Left ventricle myocardium inferior (tissue), 1 donor: ENCODE measurements around the gene ARSD. TPM values are rescaled to one million over a fixed set of nuclear protein-coding genes. Genes with fewer than 3 reads are reported as not detected.
"Not testable (repeated sequence)": the region's sequence is repeated elsewhere in the genome, so short reads cannot be mapped to it uniquely, and the experiment has no call there.

Experiments used
- DNase-seq: peaks from one replicate; pipeline ENCODE4 v3.0.0-alpha.2; 2020
- H3K27ac ChIP-seq: fragments of 200-600 bp; replicated peaks from 2 replicates; pipeline ENCODE4 v1.8.0; 2021
- H3K27me3 ChIP-seq: fragments of 200-600 bp; 2 replicates; pipeline ENCODE4 v1.8.0; 2021; ENCODE audit warnings: low read depth
- H3K36me3 ChIP-seq: fragments of 200-600 bp; 2 replicates; pipeline ENCODE4 v1.8.0; 2021
- H3K4me1 ChIP-seq: fragments of 200-600 bp; 2 replicates; pipeline ENCODE4 v1.8.0; 2021
- H3K4me3 ChIP-seq: fragments of 200-600 bp; 2 replicates; pipeline ENCODE4 v1.8.0; 2021; ENCODE audit warnings: mild to moderate bottlenecking, moderate library complexity
- H3K9me3 ChIP-seq: fragments of 200-600 bp; replicated peaks from 2 replicates; pipeline ENCODE4 v1.8.0; 2021
- CTCF ChIP-seq: fragments of 200-600 bp; IDR thresholded peaks from 2 replicates; pipeline ENCODE4 v1.8.0; 2021; ENCODE audit warnings: antibody characterized with exemption, mild to moderate bottlenecking, borderline replicate concordance
- intact Hi-C: fragments of 100-400 bp; cut with micrococcal nuclease; formaldehyde crosslinking; loops from one replicate; pipeline ENCODE4 v1.11.0; 2022
- total RNA-seq: library from RNA; stranded (reverse); fragmentation: NEBNext Ultra II Directional; extraction: Animal tissue kit (Norgen Biotek cat#: 25700); gene quantifications from one replicate; pipeline ENCODE4 v1.2.1, GENCODE V29; 2021
- donor health status: DM: no; HTN: yes; CAD: no; lungs with severe emphysema.

Gene ARSD
- total RNA-seq, 1 donor from 2014 or later, result 9.3 TPM

GRCh38 chrX:2954541-2954940 is 25.4 kb upstream of the ARSD start:
- Histone ChIP-seq H3K27ac (no peak overlapping the region), H3K4me1 (no peaks in the 10 kb centered on the region), H3K9me3 (no peaks in the 10 kb centered on the region), H3K27me3 (no peaks in the 10 kb centered on the region), H3K36me3 (no peaks in the 10 kb centered on the region), H3K4me3 (no peak overlapping the region)
- TF ChIP-seq CTCF, result no peak
- intact Hi-C loops, result no loop called here
- DNase-seq, result no peak

- H3K4me1 ChIP-seq, H3K36me3 ChIP-seq, H3K4me3 ChIP-seq, H3K27ac ChIP-seq, intact Hi-C loops, H3K27me3 ChIP-seq, DNase-seq, H3K9me3 ChIP-seq: not testable (repeated sequence)
Measured at GRCh38 chrX:2937942-2938341, 8.8 kb upstream of the ARSD start.

- DNase-seq, result no peak
- intact Hi-C loops, result no loop called here
- Histone ChIP-seq H3K4me3 (no peak overlapping the region), H3K27me3 (no peaks in the 10 kb centered on the region), H3K36me3 (no peaks in the 10 kb centered on the region), H3K9me3 (peaks cover 10% of the 10 kb centered on the region), H3K4me1 (no peaks in the 10 kb centered on the region), H3K27ac (no peak overlapping the region)
- TF ChIP-seq CTCF, result no peak
Measured at GRCh38 chrX:2934715-2935710, 5.9 kb upstream of the ARSD start.

- no peak for DNase-seq
- Histone ChIP-seq H3K9me3 (peaks cover 10% of the 10 kb centered on the region), H3K4me1 (no peaks in the 10 kb centered on the region), H3K4me3 (no peak overlapping the region), H3K27ac (no peak overlapping the region), H3K27me3 (no peaks in the 10 kb centered on the region), H3K36me3 (no peaks in the 10 kb centered on the region)
- TF ChIP-seq CTCF, result no peak
- intact Hi-C loops, result no loop called here
Measured at GRCh38 chrX:2933125-2933900, 4.2 kb upstream of the ARSD start.

GRCh38 chrX:2931612-2932011 is 2.5 kb upstream of the ARSD start:
- H3K4me3 ChIP-seq, result no peak overlapping the region
- H3K27ac ChIP-seq, result no peak overlapping the region
- no peak for DNase-seq
- intact Hi-C loops, result no loop called here
- H3K9me3 ChIP-seq, result peaks cover 10% of the 10 kb centered on the region
- H3K27me3 ChIP-seq, result no peaks in the 10 kb centered on the region
- no peak for TF ChIP-seq CTCF
- no peaks in the 10 kb centered on the region for H3K4me1 ChIP-seq
- no peaks in the 10 kb centered on the region for H3K36me3 ChIP-seq
